Activated CD4-positive, alpha-beta T cell treated with anti-CD3 and anti-CD28 coated beads, Interleukin-2, amount 50 U/mL, for 48 hours (primary cell): Measurements from ENCODE around the gene FEM1B.

Experiments used
- DNase-seq, 2 experiments: peaks; one replicate each; pipeline ENCODE4 v3.0.0-alpha.2; 2020

FEM1B gene

GRCh38 chr15:68310178-68310803, 32.7 kb downstream of the FEM1B start:
- DNase-seq: peak in 1 of 2 experiments; percentile 0

- DNase-seq: peak in 1 of 2 experiments; percentile 1
These were observed 33.4 kb downstream of the FEM1B start for GRCh38 chr15:68310804-68311463.

- DNase-seq: no peak
These were observed 33.9 kb downstream of the FEM1B start for GRCh38 chr15:68311464-68311835.

DNA sequence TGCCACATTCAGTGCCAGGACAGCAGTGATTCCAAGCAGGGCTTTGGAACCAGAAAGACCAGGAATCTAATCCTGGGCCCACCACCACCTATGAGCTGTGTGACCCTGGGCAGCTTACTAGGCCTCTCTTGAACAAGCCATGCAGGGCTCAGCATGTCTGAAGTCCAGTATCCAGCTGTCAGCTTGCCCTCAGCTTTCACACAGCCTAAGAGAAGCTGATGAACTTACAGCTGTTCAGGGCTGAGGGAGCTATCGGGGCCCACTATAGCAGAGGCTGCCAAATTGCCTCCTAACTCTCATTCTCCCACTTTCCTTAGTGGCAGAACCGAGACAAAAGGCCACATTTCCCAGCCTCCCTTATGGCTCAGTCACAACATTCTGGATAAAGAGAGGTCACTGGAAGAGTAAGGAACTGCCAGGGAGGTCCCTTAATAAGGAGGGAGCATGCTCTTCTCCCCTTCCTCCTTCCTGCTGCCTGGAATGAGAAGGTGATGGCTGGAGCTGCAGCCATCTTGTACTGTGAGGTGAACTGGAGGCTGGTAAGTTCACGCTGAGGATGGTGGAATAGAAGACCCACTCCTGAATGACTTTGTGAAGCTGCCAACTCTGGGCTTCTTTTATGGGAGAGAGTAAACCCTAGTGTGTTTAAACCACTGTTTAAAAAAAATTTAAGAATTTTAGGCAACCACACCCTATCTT, 34.5 kb downstream of the FEM1B start:
- no peak for DNase-seq

GRCh38 chr15:68312701-68313204, 35.2 kb downstream of the FEM1B start:
- DNase-seq: no peak

DNA sequence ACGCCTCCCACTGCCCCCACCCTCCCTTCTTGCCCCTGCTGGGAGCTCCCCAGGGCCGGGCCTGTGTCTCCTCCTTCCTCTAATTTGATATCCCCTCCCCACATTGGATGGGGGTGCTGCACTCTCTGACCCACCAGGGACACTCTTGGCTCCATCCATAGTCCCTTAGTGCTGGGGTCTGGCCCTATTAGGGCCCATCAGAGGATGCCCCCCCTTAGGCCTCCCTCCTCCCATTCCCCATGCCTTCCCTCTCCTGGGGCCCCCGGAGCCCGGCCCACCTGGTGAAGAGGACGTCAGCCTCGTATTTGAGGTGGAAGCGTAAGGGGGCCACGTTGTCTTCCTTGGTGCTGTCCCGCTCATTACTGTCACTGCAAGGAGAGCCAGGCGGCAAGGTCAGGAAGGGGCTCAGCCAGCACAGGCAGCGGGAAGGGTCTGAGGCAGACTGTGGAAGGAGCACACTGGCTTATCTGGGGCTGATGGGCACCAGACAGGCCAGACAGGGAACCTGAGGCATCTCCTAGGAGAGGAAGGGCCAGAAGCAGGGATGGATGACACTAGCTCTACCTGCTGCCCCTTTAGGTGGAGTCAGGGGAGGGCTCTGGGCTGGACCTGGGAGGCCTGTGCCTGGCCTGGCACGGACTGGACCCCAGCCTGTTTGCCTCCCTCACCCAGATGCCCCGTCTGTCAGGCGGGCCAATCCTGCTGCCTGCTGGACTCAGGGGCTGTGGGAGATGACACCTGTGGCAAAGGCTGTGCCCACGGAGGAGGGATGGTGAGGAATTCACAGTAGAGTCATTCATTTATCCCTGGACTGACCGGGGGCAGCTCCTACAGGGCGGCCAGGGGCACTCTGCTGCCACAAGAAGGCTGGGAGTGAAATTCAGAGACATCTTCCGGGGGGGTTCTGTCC, 36.2 kb downstream of the FEM1B start:
- DNase-seq: no peak

- no peak for DNase-seq
These were observed 37.0 kb downstream of the FEM1B start for GRCh38 chr15:68314563-68314962.

DNA sequence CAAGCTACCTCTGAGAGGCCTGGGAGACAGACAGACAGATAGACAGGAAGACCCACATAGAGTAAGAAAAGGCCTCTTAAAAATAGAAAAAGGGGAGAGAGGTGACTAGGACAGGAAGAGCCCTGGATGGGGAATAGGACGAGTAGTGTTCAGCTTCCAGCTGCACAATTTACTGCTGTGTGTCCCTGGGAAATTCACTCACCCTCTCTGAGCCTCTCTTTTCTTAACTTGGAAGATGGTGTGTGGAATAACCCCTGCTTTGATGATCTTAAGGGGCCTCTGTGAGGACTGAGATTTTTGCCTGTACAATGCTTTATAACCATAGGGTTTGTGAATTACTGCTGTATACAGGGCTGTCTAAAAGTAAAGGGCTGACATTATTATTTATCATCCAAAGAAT, 37.5 kb downstream of the FEM1B start:
- no peak for DNase-seq

- no peak for DNase-seq
These were observed 38.0 kb downstream of the FEM1B start for GRCh38 chr15:68315495-68316031.

GRCh38 chr15:68316061-68316804, 38.7 kb downstream of the FEM1B start:
- DNase-seq: no peak

DNA sequence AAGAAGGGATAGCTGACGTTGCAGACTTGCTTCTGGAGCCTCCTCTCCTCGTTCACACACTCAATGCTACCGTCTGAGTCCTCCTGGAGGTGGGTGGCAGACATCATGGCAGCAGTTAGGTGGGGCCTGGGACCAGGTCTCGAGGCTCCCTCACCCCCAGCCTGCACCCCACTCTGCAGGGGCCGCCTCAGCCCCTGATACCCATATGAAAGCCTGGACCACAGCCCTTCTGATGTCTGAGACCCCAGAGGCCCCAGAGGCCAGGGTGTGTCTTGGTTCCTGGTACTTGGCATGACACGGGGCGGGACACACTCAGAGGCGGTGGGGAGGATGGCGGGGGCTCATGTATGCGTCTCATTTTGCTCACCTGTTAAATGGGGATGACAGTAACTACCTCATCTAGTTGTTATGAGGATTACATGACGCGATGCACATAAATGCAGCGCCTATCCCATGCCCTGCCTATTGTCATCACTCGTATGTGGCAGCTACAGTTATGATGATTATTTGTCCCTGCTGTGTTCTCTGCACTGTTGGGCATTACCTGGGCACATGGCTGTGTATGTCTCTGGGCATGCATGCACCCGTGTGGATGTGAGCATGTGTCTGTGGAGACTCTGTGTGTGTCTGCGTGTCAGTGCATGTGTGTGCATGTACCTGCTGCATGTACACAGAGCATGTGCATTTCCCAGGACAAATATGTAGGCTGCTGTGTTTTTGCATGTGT, 39.9 kb downstream of the FEM1B start:
- DNase-seq: no peak

DNA sequence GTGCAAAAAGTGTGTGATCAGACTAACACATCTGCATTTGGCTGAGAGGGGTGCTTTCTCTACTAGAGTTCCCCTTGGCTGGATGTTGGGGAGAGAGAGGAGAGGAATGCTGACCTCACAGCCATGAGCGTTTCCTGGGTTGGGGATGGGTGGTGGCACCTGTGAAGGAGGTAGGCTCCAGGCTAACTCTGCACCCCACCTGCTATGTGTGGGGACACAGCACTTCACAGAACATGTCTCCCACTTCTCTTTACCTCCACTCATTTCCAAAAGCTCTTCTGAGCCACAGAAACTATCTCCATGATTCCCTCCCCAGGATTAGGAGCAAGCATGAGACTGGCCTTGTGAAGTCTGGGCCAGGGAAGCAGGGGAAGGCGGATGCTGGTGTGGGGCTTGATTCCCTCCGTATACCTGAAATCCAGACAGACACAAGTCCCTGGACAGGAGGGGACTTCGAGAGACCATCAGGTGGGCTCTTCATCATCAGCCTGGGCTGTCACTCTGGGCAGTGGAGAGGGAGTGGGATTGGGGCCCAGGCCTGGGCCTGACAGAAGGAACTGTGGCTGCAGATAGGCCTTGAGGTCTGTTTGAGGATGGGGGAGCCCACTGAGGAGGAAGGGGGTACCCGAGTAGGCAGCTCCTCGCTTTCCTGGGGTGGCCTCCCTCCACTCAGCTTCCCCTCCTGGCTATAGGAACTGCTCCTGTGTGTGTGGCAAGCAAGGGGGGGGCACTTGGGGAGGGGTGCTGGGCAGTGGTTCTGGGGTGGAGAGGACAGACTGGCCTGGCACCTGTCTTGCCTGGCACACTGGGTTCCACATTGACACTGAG, 40.7 kb downstream of the FEM1B start:
- DNase-seq: no peak

DNA sequence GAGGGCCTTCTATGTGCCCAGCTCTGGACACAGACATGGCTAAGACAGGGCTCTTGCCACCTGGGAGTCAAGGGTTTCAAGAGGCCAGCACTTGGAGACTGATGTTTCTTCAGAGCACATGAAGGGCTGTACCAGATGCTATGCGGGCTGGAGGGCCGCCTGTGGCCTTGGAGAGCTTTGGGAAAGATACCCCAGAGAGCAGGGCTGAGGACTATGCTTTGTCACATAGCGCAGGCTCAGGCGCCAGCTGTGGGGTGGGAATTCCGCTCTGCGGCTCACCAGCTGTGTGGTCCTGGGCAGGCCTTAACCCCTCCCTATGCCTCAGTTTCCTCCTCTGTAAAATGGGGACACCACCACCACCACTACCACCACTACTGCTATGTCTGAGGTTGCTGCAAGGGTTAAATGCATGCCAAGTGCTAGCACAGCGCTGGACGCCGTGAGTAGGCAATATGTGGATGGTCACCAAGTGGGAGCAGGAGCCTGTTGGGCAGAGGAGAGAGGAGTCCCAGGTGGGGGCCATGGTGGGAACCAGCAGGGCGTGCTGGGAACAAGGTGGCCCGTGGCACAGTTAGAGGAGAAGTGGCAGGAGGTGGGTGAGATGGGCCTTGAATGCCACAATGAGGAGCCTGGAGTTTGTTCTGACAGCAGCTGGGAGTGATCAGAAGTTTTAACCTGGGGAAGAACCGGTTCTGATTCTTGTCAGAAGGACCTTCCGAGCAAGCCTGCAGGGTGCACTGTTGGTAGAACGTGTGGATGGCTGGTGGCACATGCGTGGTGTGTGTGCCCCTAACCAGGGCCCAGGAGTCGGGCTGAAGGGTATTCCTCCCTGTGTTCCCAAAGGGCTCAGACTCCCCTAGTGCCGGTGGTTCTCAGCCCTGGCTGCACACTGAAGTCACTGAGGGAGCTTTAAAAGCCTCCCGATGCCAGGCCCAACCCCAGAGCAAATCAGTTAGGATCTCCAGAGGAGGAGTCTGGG, 41.7 kb downstream of the FEM1B start:
- DNase-seq: no peak

- DNase-seq: no peak
These were observed 42.5 kb downstream of the FEM1B start for GRCh38 chr15:68319997-68320396.

DNA sequence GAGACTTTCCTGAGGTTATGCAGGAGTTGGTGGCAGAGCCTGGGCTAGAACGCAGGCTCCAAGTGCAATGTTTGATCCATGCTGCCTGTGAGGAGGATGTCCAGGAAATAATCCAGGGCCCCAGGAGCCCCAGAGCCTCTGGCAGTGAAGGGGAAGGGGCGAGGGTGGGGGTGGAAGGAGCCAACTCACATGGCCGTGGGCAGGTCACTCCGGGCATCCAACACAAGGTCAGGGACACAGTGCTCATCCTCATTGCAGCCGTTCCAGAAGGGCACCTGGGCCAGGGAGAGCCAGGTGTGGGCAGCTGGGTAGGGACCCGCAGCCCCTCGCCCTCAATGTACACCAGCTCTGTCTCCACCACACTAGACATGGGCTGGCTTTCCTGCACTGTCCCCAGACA, 43.7 kb downstream of the FEM1B start:
- no peak for DNase-seq

DNA sequence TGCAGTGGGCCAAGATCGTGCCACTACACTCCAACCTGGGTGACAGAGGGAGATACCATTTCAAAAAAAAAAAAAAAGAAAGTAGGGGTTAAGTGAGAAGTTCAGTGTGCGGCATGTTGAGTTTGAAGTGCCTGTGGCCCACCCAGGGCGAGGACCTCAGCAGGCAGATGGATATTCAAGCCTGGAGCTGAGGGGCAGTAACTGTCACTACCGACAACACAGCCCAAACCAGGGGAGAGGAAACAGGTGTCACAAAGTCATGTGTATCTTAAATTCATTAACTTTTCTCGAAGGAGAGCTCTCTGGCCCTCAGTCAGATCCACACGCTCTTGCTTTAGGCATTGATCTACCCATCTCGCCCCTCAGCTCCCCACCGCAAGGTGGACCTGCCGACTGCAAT, 45.3 kb downstream of the FEM1B start:
- DNase-seq: no peak

DNA sequence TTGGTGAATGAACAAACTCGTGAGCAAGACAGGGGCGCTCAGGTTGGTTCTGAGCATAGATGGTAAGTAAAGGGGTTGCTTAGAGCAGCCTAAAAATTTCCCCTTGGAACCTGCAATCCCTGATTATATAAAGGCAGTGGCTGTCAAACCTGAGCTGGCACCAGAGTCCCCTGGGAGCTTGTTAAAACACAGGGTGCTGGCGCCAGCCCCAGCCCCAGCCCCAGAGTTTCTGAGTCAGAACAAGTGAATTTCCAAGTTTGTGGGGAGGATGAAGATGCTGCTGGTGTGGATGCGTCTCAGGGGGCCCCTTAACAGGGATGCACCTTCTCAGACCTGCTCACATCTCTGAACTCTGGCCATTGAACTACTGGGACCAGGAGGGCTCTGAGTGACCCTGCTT, 48.2 kb downstream of the FEM1B start:
- DNase-seq: no peak

DNA sequence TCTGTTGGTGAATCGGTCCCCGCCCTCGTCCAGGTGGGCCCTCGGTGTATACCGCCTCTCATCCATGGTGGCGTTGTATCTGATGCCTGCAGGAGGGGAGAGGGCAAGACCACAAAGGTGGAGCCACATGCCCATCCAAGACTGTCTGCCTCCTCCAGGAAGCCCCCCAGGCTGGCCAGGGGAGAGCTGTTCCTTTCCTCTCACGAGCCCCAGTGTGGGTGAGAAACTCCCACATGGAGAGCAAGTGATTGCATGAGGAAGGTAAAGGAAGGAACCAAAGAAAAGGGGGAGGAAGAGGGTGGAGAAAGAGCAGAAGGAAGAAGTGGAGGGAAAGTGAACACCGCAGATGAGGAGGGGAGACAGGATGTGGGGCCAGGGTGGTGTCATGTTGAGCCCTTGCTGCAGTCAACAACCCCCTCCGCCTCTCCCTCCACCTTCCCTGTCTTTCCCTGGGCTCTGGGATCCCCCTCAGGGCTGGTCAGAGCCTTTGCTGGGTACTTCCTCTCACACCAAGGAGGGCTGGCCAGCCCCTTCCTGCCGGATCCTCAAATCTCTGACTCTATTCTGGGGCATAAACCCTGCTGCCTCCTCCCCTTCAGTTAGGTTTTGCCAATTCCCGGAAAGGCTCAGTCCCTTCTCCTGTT, 49.3 kb downstream of the FEM1B start:
- DNase-seq: no peak

GRCh38 chr15:68328443-68328842, 50.9 kb downstream of the FEM1B start:
- no peak for DNase-seq
